Psoas muscle (tissue), 8 donors: Measurements from ENCODE around the gene MTCP1. TPM values are rescaled to one million over a fixed set of nuclear protein-coding genes. Genes with fewer than 3 reads are reported as not detected.
A peak's percentile ranks its signal among the peaks of the same experiment; 100 is the strongest.

ENCODE experiments used
- ATAC-seq, 4 donors: fragments of 200-7000 bp; cut with Tn5 transposase; one replicate each; pipeline ENCODE4 v1.9.1; 2020; ENCODE audit warnings: moderate library complexity in 3 of 4, mild to moderate bottlenecking in 2 of 4
- DNase-seq, 2 donors: peaks; one replicate each; pipeline ENCODE4 v3.0.0-alpha.2; 2020
- H3K27ac ChIP-seq: fragments of 200-600 bp; one replicate; pipeline ENCODE4 v1.8.0; 2022
- H3K27me3 ChIP-seq, 3 donors: fragments of 200-600 bp in 1 of 3; one replicate each; pipeline versions ENCODE4 v1.6.1 to v1.8.0; 2013 to 2022; ENCODE audit warnings: low read length in 2 of 3, mild to moderate bottlenecking in 2 of 3, moderate library complexity in 1 of 3; ENCODE audit not compliant: insufficient read depth in 3 of 3
- H3K36me3 ChIP-seq, 2 donors: fragments of 200-600 bp in 1 of 2; one replicate each; pipeline versions ENCODE4 v1.6.1 to v1.8.0; 2013 to 2022; ENCODE audit warnings: low read depth in 1 of 2, mild to moderate bottlenecking in 1 of 2, moderate library complexity in 1 of 2; ENCODE audit not compliant: insufficient read depth in 1 of 2
- H3K4me1 ChIP-seq: fragments of 200-600 bp; one replicate; pipeline ENCODE4 v1.8.0; 2022
- H3K4me3 ChIP-seq: fragments of 200-600 bp; one replicate; pipeline ENCODE4 v1.8.0; 2022; ENCODE audit warnings: mild to moderate bottlenecking
- H3K9me3 ChIP-seq: fragments of 200-600 bp; one replicate; pipeline ENCODE4 v1.8.0; 2022
- CTCF ChIP-seq: fragments of 200-600 bp; IDR thresholded peaks from one replicate; pipeline ENCODE4 v1.8.0; 2022; ENCODE audit warnings: antibody characterized with exemption
- WGBS, 3 donors: extraction: QIAGEN DNeasy Blood & Tissue Kit; methylation state at CpG; one replicate each; pipeline versions ENCODE4 v1.1.6 to v1.1.7; 2013; 5-methylcytosine and 5-hydroxymethylcytosine counted together
- intact Hi-C, 2 donors: fragments of 100-400 bp; cut with DNase I; formaldehyde crosslinking; loops; one replicate each; pipeline versions ENCODE4 v1.11.0 to v1.14.2; 2022
- long read RNA-seq, 2 donors: library from polyadenylated mRNA; unstranded; transcript quantifications; one replicate each; pipeline ENCODE4 v2.0.0, GENCODE V29; 2021
- polyA plus RNA-seq, 3 donors: library from polyadenylated mRNA; stranded (reverse); fragments of 200-250 nt; gene quantifications; one replicate each; pipeline ENCODE4 v1.2.3, GENCODE V29; 2013
- total RNA-seq, 4 donors: library from RNA; stranded (reverse); fragmentation: NEBNext Ultra II Directional in 2 of 4; extraction: Animal tissue kit (Norgen Biotek cat#: 25700) in 2 of 4; gene quantifications; one replicate each; pipeline versions ENCODE4 v1.2.1 to v1.2.4, GENCODE V29; 2021 to 2023
- donor health status: healthy with polysubstance abuse.
- donor health status: DM: no; HTN: no; CAD: no; lungs with moderate emphysema.
- donor health status: Bipolar disorder and iron deficiency.
- donor health status: healthy.
- donor health status: DM: yes; HTN: yes; CAD: no.
- donor health status: DM: no; HTN: no; CAD: no.
- donor health status: DM: no; HTN: no; CAD: no.
- donor health status: DM: yes; HTN: yes; CAD: no.

MTCP1 gene
- 10 to 100 TPM; 10.5 to 22.9 (median 18.0) TPM for total RNA-seq
- polyA plus RNA-seq = 1 to 10 TPM; 2.3 to 6.2 (median 6.0) TPM
- long read RNA-seq, donor 1, partial matches to known transcripts = 0 of 2 reads
- long read RNA-seq, donor 1, other reads (novel, unspliced or antisense) = 1 of 2 reads
- long read RNA-seq, donor 2, partial matches to known transcripts = 1 of 3 reads
- long read RNA-seq, donor 2, other reads (novel, unspliced or antisense) = 1 of 3 reads

- H3K27ac ChIP-seq = peak within 1 kb of the TSS; percentile 86
- intact Hi-C loops = loop anchor here (2.0 to 5.0 kb wide), 2 partner anchors 42 to 44 kb away; partner anchors contain the start of gene FUNDC2 (in 1 of the 2)
Observed at GRCh38 chrX:155070975-155071693, at the start of gene MTCP1, which contains the start of the genes BRCC3 and CMC4. Gene MTCP1, minus strand, starts transcription at chrX:155071136. Its CDS starts 5,126 bp downstream, at chrX:155066010. Gene BRCC3, plus strand, starts transcription at chrX:155071508. Its CDS starts 20 bp downstream, at chrX:155071528. Gene CMC4, minus strand, starts transcription at chrX:155071136. Its CDS starts 7,113 bp downstream, at chrX:155064023.

GRCh38 chrX:155115174-155115819, 44.4 kb upstream of the MTCP1 start:
- peaks cover 0 to 22% of the 10 kb centered on the region in 2 donors for H3K36me3 ChIP-seq
- no peaks in the 10 kb centered on the region for H3K9me3 ChIP-seq
- H3K27ac ChIP-seq = no peak overlapping the region
- no peak for TF ChIP-seq CTCF
- H3K4me1 ChIP-seq = no peaks in the 10 kb centered on the region
- no peaks in the 10 kb centered on the region for H3K27me3 ChIP-seq
- ATAC-seq (no peak), DNase-seq (no peak)
- no peak overlapping the region for H3K4me3 ChIP-seq
- WGBS, 3 donors = 76 to 100% (median 100%) methylated on average over 1 of the region's 1 CpG
- intact Hi-C loops = no loop called here

More at GRCh38 chrX:155070975-155071693, at the start of gene MTCP1, which contains the start of the genes BRCC3 and CMC4:
- DNase-seq (peak; percentile 79 to 88), ATAC-seq (peak; percentile 91 to 94 (median 92))
- H3K36me3 ChIP-seq = peaks cover 0 to 18% of the 10 kb centered on the region in 2 donors
- WGBS, 3 donors = 1 to 43% (median 1%) methylated on average over 31 to 52 of the region's 81 CpGs
- peaks cover 7% of the 10 kb centered on the region for H3K4me1 ChIP-seq
- no peaks in the 10 kb centered on the region for H3K27me3 ChIP-seq
- TF ChIP-seq CTCF = no peak
- peak within 1 kb of the TSS; percentile 68 for H3K4me3 ChIP-seq
- H3K9me3 ChIP-seq = no peaks in the 10 kb centered on the region

GRCh38 chrX:155113097-155113496, 42.2 kb upstream of the MTCP1 start:
- Histone ChIP-seq H3K9me3 (no peaks in the 10 kb centered on the region), H3K4me3 (no peak overlapping the region), H3K36me3 (peaks cover 0 to 12% of the 10 kb centered on the region in 2 donors), H3K27ac (no peak overlapping the region), H3K4me1 (no peaks in the 10 kb centered on the region), H3K27me3 (no peaks in the 10 kb centered on the region)
- 83 to 97% (median 94%) methylated on average over 4 of the region's 4 CpGs for WGBS, 3 donors
- intact Hi-C loops = no loop called here
- TF ChIP-seq CTCF = no peak
- DNase-seq (no peak), ATAC-seq (no peak)

GRCh38 chrX:155112171-155112570, 41.2 kb upstream of the MTCP1 start:
- no peak for DNase-seq
- Histone ChIP-seq H3K9me3 (no peaks in the 10 kb centered on the region), H3K27me3 (no peaks in the 10 kb centered on the region), H3K27ac (no peak overlapping the region), H3K4me3 (no peak overlapping the region), H3K36me3 (peaks cover 0 to 6% of the 10 kb centered on the region in 2 donors), H3K4me1 (no peaks in the 10 kb centered on the region)
- no peak for TF ChIP-seq CTCF
- 75 to 99% (median 97%) methylated on average over 3 of the region's 3 CpGs for WGBS, 3 donors
- no peak for ATAC-seq
- intact Hi-C loops = no loop called here
